HepG2 (cell line): ENCODE measurements around the gene RPSA. TPM values are rescaled to one million over a fixed set of nuclear protein-coding genes. Genes with fewer than 3 reads are reported as not detected.

Experiments
- DPF2 ChIP-seq: sonication (generic); formaldehyde crosslinking; IDR thresholded peaks from 2 replicates; pipeline ENCODE4 v1.4.0; 2020; ENCODE audit warnings: mild to moderate bottlenecking, low read depth, missing genetic modification reagents, borderline replicate concordance
- ETV5 ChIP-seq: IDR thresholded peaks from 2 replicates; pipeline ENCODE4 v1.6.1; 2018; ENCODE audit warnings: missing biosample characterization, missing genetic modification reagents, inconsistent platforms, borderline replicate concordance
- FOXK2 ChIP-seq: fragments of 450-650 bp; IDR thresholded peaks from 2 replicates; pipeline ENCODE4 v1.6.1; 2016
- HNRNPLL ChIP-seq: fragments of 200-400 bp; formaldehyde crosslinking; IDR thresholded peaks from 2 replicates; pipeline ENCODE4 v1.6.1; 2017; ENCODE audit warnings: mild to moderate bottlenecking, low read depth, low read length; ENCODE audit not compliant: poor library complexity, severe bottlenecking
- RBM39 ChIP-seq: fragments of 200-400 bp; formaldehyde crosslinking; IDR thresholded peaks from one replicate; pipeline ENCODE4 v1.6.1; 2018; ENCODE audit warnings: antibody characterized with exemption, mild to moderate bottlenecking, low read depth, low read length; ENCODE audit not compliant: poor library complexity, severe bottlenecking
- REPIN1 ChIP-seq: sonication (generic); formaldehyde crosslinking; IDR thresholded peaks from 2 replicates; pipeline ENCODE4 v1.8.0; 2022; ENCODE audit warnings: missing genetic modification reagents, low read depth, mild to moderate bottlenecking, borderline replicate concordance
- SNAI1 ChIP-seq: sonication (generic); formaldehyde crosslinking; IDR thresholded peaks from 2 replicates; pipeline ENCODE4 v1.5.0; 2020; ENCODE audit warnings: mild to moderate bottlenecking, missing genetic modification reagents, borderline replicate concordance
- STAT6 ChIP-seq: sonication (generic); formaldehyde crosslinking; IDR thresholded peaks from 2 replicates; pipeline ENCODE4 v1.4.0; 2020; ENCODE audit warnings: missing genetic modification reagents, mild to moderate bottlenecking, borderline replicate concordance
- TBL1XR1 ChIP-seq: fragments of 150-350 bp; IDR thresholded peaks from 2 replicates; pipeline ENCODE4 v1.6.1; 2014; ENCODE audit warnings: borderline replicate concordance, low read length; ENCODE audit not compliant: partially characterized antibody
- ZNF331 ChIP-seq: sonication (generic); formaldehyde crosslinking; IDR thresholded peaks from 2 replicates; pipeline ENCODE4 v1.4.0; 2020; ENCODE audit warnings: missing genetic modification reagents
- ZNF784 ChIP-seq: sonication (generic); formaldehyde crosslinking; IDR thresholded peaks from 2 replicates; pipeline ENCODE4 v1.5.1; 2020; ENCODE audit warnings: missing genetic modification reagents, mild to moderate bottlenecking, borderline replicate concordance
- polyA plus RNA-seq, 8 experiments: library from polyadenylated mRNA; depleted of rRNA in 3 of 8; stranded (reverse) in 7 of 8; unstranded in 1 of 8; fragments of >200 nt; fragmentation: Illumina TruSeq in 4 of 8; extraction: Trizol in 4 of 8; gene quantifications; 2 replicates each; pipeline versions ENCODE4 v1.2.1 to v1.2.3, GENCODE V29; 2011 to 2016; ENCODE audit warnings: low read depth in 4 of 8, missing spikeins in 1 of 8, mixed read lengths in 1 of 8; ENCODE audit not compliant: insufficient read depth in 1 of 8
- total RNA-seq, 5 experiments: library from RNA; depleted of rRNA; stranded (reverse); fragments of >200 nt; fragmentation: Illumina TruSeq; extraction: Trizol; gene quantifications; 2 replicates each; pipeline ENCODE4 v1.2.3, GENCODE V29; 2016; ENCODE audit warnings: low read depth in 1 of 5
- TF ChIP-seq, protein P1 (sequence below): IDR thresholded peaks from 2 replicates; pipeline ENCODE4 v1.6.1; 2016; ENCODE audit warnings: control low read depth
- TF ChIP-seq, protein P2 (sequence below): sonication (generic); formaldehyde crosslinking; IDR thresholded peaks from 2 replicates; pipeline ENCODE4 v1.5.1; 2020; ENCODE audit warnings: mild to moderate bottlenecking, missing genetic modification reagents
- TF ChIP-seq, protein P3 (sequence below): sonication (generic); formaldehyde crosslinking; IDR thresholded peaks from 2 replicates; pipeline ENCODE4 v1.4.0; 2020; ENCODE audit warnings: mild to moderate bottlenecking, missing genetic modification reagents

Gene RPSA
- total and polyA plus RNA-seq, 2 of the 13 experiments (the other 11 are each of a cell fraction or from before 2014, with no cell fraction given) = 1,683 to 3,226 TPM

- TF ChIP-seq STAT6 (CRISPR knock-in tag) (no peak; the same call in 1 of the 2 replicates), REPIN1 (CRISPR knock-in tag) (peak; percentile 32; the same call in 1 of the 2 replicates), ETV5 (peak; percentile 38; the same call in 1 of the 2 replicates), DPF2 (CRISPR knock-in tag) (no peak), TBL1XR1 (no peak), SNAI1 (CRISPR knock-in tag) (no peak), ZNF784 (CRISPR knock-in tag) (no peak), ZNF331 (peak; percentile 32; the same call in 1 of the 2 replicates), RBM39 (no peak), HNRNPLL (peak; percentile 25), FOXK2 (no peak)
- TF ChIP-seq, protein P1, sequence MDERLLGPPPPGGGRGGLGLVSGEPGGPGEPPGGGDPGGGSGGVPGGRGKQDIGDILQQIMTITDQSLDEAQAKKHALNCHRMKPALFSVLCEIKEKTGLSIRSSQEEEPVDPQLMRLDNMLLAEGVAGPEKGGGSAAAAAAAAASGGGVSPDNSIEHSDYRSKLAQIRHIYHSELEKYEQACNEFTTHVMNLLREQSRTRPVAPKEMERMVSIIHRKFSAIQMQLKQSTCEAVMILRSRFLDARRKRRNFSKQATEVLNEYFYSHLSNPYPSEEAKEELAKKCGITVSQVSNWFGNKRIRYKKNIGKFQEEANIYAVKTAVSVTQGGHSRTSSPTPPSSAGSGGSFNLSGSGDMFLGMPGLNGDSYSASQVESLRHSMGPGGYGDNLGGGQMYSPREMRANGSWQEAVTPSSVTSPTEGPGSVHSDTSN (CRISPR knock-in tag) = no peak
- TF ChIP-seq, protein P2, sequence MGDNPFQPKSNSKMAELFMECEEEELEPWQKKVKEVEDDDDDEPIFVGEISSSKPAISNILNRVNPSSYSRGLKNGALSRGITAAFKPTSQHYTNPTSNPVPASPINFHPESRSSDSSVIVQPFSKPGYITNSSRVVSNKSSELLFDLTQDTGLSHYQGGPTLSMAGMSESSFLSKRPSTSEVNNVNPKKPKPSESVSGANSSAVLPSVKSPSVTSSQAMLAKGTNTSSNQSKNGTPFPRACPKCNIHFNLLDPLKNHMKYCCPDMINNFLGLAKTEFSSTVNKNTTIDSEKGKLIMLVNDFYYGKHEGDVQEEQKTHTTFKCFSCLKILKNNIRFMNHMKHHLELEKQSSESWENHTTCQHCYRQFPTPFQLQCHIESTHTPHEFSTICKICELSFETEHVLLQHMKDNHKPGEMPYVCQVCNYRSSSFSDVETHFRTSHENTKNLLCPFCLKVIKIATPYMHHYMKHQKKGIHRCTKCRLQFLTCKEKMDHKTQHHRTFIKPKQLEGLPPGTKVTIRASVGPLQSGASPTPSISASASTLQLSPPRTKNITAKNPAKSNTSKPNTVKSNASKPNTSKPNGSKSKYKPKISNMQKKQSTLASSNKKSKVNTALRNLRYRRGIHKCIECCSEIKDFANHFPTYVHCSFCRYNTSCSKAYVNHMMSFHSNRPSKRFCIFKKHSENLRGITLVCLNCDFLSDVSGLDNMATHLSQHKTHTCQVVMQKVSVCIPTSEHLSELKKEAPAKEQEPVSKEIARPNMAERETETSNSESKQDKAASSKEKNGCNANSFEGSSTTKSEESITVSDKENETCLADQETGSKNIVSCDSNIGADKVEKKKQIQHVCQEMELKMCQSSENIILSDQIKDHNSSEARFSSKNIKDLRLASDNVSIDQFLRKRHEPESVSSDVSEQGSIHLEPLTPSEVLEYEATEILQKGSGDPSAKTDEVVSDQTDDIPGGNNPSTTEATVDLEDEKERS (CRISPR knock-in tag) = 0 out of 2 replicates have a peak, but pooled peaks have one; percentile 21
- TF ChIP-seq, protein P3, sequence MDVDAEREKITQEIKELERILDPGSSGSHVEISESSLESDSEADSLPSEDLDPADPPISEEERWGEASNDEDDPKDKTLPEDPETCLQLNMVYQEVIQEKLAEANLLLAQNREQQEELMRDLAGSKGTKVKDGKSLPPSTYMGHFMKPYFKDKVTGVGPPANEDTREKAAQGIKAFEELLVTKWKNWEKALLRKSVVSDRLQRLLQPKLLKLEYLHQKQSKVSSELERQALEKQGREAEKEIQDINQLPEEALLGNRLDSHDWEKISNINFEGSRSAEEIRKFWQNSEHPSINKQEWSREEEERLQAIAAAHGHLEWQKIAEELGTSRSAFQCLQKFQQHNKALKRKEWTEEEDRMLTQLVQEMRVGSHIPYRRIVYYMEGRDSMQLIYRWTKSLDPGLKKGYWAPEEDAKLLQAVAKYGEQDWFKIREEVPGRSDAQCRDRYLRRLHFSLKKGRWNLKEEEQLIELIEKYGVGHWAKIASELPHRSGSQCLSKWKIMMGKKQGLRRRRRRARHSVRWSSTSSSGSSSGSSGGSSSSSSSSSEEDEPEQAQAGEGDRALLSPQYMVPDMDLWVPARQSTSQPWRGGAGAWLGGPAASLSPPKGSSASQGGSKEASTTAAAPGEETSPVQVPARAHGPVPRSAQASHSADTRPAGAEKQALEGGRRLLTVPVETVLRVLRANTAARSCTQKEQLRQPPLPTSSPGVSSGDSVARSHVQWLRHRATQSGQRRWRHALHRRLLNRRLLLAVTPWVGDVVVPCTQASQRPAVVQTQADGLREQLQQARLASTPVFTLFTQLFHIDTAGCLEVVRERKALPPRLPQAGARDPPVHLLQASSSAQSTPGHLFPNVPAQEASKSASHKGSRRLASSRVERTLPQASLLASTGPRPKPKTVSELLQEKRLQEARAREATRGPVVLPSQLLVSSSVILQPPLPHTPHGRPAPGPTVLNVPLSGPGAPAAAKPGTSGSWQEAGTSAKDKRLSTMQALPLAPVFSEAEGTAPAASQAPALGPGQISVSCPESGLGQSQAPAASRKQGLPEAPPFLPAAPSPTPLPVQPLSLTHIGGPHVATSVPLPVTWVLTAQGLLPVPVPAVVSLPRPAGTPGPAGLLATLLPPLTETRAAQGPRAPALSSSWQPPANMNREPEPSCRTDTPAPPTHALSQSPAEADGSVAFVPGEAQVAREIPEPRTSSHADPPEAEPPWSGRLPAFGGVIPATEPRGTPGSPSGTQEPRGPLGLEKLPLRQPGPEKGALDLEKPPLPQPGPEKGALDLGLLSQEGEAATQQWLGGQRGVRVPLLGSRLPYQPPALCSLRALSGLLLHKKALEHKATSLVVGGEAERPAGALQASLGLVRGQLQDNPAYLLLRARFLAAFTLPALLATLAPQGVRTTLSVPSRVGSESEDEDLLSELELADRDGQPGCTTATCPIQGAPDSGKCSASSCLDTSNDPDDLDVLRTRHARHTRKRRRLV (CRISPR knock-in tag) = 0 out of 2 replicates have a peak, but pooled peaks have one; percentile 19
Measured at GRCh38 chr3:39383881-39384664, 22.4 kb upstream of the RPSA start (continued).
